ENCODE results near the gene TYROBP. TPM values are rescaled to one million over a fixed set of nuclear protein-coding genes. Genes with fewer than 3 reads are reported as not detected.

Gene TYROBP
- total RNA-seq, 1 donor from 2014 or later = not detected

- H3K36me3 Mint-ChIP-seq (ENCODE audit: low read depth, unreplicated experiment) = no peaks in the 10 kb centered on the region
- no peak for DNase-seq (ENCODE audit: low spot score)
- no peak within 1 kb of the TSS for H3K27ac Mint-ChIP-seq (ENCODE audit: unreplicated experiment)
- peaks cover 19% of the 10 kb centered on the region for H3K4me1 Mint-ChIP-seq (ENCODE audit: unreplicated experiment)
- peaks cover 15% of the 10 kb centered on the region for H3K27me3 Mint-ChIP-seq (ENCODE audit: unreplicated experiment)
- TF ChIP-seq, protein P1, sequence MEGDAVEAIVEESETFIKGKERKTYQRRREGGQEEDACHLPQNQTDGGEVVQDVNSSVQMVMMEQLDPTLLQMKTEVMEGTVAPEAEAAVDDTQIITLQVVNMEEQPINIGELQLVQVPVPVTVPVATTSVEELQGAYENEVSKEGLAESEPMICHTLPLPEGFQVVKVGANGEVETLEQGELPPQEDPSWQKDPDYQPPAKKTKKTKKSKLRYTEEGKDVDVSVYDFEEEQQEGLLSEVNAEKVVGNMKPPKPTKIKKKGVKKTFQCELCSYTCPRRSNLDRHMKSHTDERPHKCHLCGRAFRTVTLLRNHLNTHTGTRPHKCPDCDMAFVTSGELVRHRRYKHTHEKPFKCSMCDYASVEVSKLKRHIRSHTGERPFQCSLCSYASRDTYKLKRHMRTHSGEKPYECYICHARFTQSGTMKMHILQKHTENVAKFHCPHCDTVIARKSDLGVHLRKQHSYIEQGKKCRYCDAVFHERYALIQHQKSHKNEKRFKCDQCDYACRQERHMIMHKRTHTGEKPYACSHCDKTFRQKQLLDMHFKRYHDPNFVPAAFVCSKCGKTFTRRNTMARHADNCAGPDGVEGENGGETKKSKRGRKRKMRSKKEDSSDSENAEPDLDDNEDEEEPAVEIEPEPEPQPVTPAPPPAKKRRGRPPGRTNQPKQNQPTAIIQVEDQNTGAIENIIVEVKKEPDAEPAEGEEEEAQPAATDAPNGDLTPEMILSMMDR (IDR thresholded peaks at IDR 0.05; ENCODE audit: unreplicated experiment) = no peak
- H3K4me3 Mint-ChIP-seq (ENCODE audit: unreplicated experiment) = peak within 1 kb of the TSS; percentile 63
- no peaks in the 10 kb centered on the region for H3K9me3 Mint-ChIP-seq (ENCODE audit: unreplicated experiment)
Measured at GRCh38 chr19:35901854-35902661, 6.0 kb downstream of the TYROBP start, which contains the start of gene HCST. Gene HCST (plus strand): TSS chr19:35902529. CDS start chr19:35902594, 65 bp downstream.

DNA sequence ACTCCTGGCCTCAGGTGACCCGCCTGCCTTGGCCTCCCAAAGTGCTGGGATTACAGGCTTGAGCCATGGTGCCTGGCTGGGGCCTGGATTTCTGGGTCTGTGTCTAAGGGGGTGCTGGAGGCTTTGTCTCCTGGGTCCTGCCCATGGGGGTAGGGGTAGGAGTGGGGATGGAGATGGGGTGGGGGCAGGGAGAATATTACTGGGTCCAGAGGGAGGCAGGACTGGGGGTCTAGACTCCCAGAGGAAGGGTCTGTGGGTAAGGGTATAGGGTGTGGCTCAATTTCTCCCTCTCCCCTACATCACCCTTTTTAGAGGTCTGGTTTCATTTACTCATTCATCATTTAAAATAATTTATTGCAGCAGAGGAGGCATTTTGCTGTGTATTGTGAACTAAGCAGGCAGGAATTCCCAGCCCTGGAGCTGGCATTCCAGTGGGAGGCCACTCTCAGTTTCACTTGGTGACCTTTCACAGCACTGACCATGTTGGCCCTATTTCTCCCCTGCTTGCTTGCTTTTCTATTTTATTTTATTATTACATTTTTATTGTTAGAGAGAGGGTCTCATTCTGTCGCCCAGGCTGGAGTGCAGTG lies 6.9 kb downstream of the TYROBP start:
- H3K4me1 Mint-ChIP-seq (ENCODE audit: unreplicated experiment) = peaks cover 19% of the 10 kb centered on the region
- no peak overlapping the region for H3K27ac Mint-ChIP-seq (ENCODE audit: unreplicated experiment)
- no peak for DNase-seq (ENCODE audit: low spot score)
- TF ChIP-seq, protein P1 (IDR thresholded peaks at IDR 0.05; ENCODE audit: unreplicated experiment) = no peak
- peaks cover 15% of the 10 kb centered on the region for H3K27me3 Mint-ChIP-seq (ENCODE audit: unreplicated experiment)
- no peaks in the 10 kb centered on the region for H3K9me3 Mint-ChIP-seq (ENCODE audit: unreplicated experiment)
- H3K4me3 Mint-ChIP-seq (ENCODE audit: unreplicated experiment) = peak overlapping the region; percentile 79
- H3K36me3 Mint-ChIP-seq (ENCODE audit: low read depth, unreplicated experiment) = no peaks in the 10 kb centered on the region

DNA sequence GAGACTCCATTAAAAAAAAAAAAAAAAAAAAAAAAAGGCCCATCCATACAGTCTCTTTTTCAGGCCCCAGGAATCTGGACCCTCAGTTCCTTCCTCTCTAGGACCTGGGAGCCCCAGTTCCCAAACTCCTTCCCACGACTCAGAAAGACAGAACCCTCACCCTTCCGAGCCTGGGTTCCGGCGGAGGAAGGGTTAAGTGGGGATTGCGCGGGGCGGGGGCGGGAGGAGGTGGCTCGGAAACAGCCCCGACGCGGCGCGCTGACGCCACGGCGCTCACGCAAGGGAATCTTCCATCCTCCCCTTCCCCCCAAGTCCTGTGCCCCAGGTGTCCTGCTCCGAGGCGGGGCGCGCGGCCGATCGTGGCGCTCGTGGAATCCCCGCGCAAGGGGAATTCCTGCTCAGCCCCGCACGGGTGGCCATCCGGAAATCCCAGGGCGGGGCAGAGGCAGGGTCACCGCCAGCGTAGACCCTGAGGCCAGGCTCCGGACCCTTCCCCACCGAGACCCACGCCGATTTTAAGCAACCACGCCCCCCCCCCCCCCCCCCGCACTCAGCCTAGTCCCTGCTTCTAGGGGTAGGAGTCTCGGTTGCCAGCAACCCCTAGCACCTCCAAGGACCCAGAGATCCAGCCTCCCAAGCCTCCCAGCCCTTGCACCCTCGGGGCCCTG lies 8.4 kb downstream of the TYROBP start:
- TF ChIP-seq, protein P1 (IDR thresholded peaks at IDR 0.05; ENCODE audit: unreplicated experiment) = no peak
- peak overlapping the region; percentile 95 for H3K4me3 Mint-ChIP-seq (ENCODE audit: unreplicated experiment)
- peaks cover 6% of the 10 kb centered on the region for H3K36me3 Mint-ChIP-seq (ENCODE audit: low read depth, unreplicated experiment)
- no peaks in the 10 kb centered on the region for H3K9me3 Mint-ChIP-seq (ENCODE audit: unreplicated experiment)
- peak; percentile 49 for DNase-seq (ENCODE audit: low spot score)
- H3K4me1 Mint-ChIP-seq (ENCODE audit: unreplicated experiment) = peaks cover 19% of the 10 kb centered on the region
- no peak overlapping the region for H3K27ac Mint-ChIP-seq (ENCODE audit: unreplicated experiment)
- peaks cover 13% of the 10 kb centered on the region for H3K27me3 Mint-ChIP-seq (ENCODE audit: unreplicated experiment)

GRCh38 chr19:35898499-35898809 lies 9.6 kb downstream of the TYROBP start:
- Mint-ChIP-seq H3K27ac (ENCODE audit: unreplicated experiment) (no peak overlapping the region), H3K27me3 (ENCODE audit: unreplicated experiment) (peaks cover 10% of the 10 kb centered on the region), H3K4me1 (ENCODE audit: unreplicated experiment) (peaks cover 18% of the 10 kb centered on the region), H3K36me3 (ENCODE audit: low read depth, unreplicated experiment) (peaks cover 6% of the 10 kb centered on the region), H3K9me3 (ENCODE audit: unreplicated experiment) (no peaks in the 10 kb centered on the region), H3K4me3 (ENCODE audit: unreplicated experiment) (peak overlapping the region; percentile 95)
- TF ChIP-seq, protein P1 (IDR thresholded peaks at IDR 0.05; ENCODE audit: unreplicated experiment) = no peak
- DNase-seq (ENCODE audit: low spot score) = no peak
